GM18526 (cell line): ENCODE measurements around the gene CCDC69.
A peak's percentile ranks its signal among the peaks of the same experiment; 100 is the strongest.

Source experiments
- POLR2A ChIP-seq: IDR thresholded peaks from 3 replicates; pipeline ENCODE4 v1.6.1; 2011; ENCODE audit not compliant: insufficient read length; ENCODE audit errors: extremely low read depth

CCDC69 gene

DNA sequence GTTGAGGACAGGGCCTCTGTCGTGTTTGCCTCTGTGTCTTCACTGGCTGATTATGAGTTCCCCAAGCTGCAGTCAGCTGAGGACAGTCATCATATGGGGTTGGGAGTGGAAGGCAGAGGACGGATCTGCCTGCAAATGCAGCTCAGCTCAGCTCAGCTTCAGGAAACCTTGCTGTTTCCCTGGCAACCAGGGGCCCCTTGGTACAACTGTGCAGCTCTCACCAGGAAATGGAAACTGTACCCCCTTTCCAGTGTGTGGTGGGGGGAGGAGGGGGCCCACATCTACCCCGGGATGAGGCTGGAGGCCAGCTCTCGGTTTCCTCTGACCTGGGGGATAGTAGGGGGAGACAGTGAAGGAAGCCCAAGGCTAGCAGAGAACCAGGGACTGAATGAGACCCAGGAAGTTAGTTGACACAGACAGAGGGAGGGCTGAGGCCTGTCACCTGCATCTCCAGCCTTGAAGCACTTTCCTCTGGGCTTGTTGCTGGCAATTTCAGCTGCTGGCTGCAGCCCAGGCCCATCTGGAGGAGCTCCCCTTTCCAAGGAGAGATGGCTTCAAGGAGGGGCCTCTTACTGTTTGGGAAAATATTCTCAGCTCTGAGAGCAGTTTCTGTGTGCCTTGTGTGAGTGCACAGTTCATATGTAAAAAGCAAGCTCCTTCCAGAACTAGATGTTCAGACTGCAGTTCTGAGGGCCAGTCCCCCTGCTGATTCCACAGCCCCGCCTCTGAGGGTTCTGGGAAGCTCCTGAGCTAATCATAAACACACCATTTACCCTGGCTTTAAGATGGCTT is 73.2 kb downstream of the CCDC69 start:
- TF ChIP-seq POLR2A: peak; percentile 38

DNA sequence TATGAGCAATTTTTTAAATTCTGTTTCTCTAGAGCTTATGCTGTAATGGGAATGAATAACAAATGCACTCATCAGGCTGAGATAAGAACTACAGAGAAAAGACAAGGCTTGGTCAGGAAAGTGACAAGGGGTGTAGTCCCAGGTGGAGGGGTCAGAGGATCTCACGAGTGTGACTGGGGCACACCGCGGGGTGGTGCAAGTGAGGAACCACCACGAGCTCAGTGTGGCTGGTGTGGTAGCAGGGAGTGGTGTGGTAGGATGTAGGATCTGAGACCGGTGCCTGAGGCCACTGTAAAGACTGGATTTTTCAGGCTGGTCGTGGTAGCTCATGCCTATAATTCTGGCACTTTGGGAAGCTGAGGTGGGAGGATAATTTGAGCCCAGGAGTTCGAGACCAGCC is 75.3 kb downstream of the CCDC69 start:
- no peak for TF ChIP-seq POLR2A

DNA sequence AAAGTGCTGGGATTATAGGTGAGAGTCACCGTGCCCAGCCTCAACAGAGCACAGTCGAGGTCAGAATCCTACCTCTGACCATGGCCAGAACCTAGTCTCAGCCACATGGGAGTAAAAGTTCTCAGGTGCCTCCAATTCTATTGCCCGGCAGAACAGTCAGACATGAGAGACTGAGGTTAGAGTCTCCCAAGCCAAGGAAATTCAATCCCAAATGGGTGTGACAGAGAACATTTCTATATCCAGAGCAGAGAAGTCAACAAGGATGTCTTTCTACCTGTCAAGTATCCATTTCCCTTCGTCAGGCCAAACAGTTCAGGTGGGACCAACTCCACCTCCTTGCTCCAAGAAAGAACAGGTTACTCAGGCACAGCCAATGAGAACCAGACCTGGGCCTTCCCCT is 76.9 kb downstream of the CCDC69 start:
- TF ChIP-seq POLR2A: no peak

DNA sequence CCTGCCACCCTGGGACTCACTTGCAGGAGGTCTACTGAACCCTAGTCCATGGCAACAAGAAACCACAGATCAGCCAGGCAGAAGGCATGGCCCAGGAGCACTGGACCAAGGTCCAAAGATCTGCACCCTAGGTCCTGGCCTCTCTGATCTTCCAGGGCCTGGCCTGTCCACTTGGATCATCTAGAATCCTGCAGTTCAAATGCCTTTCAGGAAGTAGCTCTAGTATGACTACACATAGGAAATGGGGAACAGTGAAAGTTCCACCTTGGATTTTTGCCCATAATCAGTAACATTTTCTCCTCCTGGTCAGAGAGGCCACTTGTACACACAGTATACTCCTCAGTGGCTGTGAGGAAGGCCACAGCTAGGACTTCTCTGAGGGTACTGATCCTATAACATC is 77.8 kb downstream of the CCDC69 start:
- no peak for TF ChIP-seq POLR2A

DNA sequence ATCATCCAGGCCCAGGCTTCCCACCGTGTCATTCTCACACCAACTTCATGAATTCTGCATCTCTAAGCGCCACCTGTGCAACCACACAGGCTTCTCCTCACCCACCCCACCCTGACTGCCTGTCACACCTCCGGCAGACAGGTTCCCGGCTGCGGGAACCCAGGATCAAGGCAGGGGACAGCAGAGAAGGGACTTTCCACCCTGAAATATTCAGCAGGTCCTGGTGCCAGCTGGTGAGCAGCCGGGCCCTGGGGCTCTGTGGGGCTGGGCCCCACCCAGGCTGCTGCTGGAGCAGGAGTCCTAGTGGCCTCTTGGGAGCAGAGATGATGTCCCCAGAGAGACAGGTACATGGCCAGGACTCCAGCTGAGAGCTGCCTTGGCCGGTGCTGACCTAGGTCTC is 79.0 kb downstream of the CCDC69 start:
- TF ChIP-seq POLR2A: no peak

DNA sequence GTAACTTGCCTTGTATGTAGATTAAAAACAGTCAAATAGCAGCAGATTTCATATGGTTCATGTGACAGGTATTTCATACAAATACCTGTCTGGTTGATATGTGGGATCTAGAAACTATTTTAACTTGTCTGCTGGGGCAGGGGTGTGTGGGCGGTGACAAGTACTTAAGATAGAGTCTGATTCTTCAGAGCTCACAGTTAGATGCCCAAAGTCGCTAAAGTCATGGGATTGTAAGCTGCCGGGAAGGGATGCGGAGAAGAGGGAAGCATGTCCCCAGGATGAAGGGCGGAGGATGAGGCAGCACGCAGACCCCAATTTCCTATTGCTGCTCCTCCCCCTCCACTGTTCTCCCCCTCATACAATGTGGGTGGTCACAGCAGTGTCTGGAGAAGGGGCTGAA is 79.6 kb downstream of the CCDC69 start:
- TF ChIP-seq POLR2A: no peak

DNA sequence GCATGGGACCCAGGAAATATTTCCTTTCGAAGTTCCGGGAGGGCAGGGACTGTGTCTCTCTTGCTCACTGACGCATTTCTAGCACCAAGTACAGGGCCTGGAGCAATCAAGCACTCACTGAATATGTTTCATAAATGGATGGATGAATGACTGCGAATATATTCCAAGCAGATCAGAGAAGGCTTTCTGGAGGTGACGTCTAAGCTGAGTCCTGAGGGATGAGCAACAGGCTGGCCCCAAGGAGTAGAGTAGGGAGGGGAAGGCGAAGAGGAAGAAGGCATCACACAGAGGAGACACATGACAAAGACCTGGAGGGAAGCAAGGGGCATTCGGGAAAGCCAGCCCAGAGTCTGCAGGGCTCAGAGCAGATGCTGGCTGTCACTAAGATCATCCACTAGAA is 80.2 kb downstream of the CCDC69 start:
- TF ChIP-seq POLR2A: no peak

DNA sequence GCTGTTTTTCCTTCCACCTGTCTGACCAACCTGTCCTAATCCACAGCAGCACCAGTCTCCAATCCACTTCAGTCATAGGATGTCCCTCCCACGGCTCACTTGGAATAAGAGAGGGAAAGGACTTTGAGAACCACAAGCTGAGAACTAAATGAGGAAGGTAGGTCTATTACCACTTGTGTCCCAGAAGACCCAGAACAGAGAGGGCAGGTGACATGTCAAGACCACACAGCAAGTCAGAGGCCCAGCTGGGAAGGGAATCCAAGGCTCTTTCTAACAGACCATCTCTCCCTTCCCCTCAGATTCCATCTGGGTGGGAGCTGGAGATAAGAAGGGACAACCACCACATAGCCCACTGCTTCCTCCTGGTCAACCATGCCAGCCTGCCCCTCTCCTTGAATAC is 81.0 kb downstream of the CCDC69 start:
- TF ChIP-seq POLR2A: no peak

DNA sequence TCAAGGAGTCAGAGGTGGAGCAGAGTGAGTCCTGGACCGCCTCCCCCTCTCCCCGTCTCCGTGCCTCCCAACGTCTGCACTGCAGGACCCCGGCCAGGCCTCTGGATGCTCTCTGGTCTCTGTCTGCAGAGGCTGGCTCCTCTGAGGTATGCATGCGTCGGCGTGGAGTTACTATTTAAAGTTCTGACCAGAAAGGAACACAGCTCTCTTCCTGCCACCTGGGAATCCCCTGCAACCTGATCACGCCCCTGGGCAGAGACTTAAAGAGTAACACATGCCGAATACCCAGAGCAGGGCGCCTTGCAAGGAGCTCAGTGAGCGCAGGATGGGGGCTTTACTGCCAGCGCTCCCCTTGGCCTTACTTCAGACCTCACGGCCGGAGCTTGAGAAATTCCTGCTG is 82.4 kb downstream of the CCDC69 start:
- peak; percentile 55 for TF ChIP-seq POLR2A

DNA sequence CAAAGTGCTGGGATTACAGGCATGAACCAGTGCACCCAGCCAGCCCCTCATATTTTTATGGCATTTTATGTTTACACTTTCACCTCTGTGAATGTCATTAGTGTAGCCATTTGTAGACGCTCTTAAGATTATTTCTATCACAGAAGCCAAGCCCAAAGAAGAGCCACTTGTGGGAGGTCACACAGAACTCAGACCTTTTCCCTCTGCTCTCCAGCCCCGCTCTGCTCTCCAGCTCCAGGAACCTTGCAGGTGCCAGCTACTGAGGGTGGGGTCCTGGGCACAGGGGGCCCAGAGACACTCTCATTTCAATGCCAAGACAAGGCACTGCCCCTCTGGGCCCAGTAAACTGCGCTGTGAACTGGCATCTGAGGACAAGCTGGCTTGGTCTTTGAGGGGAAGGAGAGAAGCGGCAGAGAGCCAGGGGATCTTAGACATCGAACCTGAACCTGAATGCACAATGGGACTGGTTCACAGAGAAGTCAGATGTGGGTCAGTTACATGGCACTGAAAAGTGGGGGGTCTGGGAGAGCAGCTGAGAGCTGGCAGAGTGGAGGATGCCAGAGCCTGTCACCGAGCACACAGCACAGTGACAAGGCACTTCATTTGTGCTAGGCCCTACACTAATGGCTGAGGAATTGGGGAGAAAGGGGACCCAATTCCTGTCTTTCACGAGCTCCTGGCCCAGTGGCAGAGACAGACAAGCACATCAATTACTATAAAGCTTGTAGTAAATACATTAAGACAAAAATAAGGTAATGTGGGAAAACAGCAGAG is 83.0 kb downstream of the CCDC69 start:
- TF ChIP-seq POLR2A: no peak

DNA sequence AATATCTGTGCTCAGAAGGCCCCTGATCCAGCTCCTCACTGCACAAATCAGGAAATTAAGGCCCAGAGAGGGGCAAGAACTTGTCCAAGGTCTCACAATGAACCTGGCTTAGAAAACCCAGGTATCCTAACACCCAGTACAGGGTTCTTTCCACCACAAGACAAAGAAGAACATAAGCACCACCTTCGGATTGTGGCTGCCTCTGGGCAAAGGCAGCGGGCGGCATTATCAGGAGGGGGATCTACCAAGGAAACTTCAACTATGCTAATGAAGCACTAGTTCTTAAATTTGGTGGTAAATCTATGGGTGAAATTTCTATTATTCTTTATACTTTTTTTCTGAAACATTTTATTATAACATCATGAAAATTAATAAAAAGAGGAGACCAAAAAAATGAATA is 84.2 kb downstream of the CCDC69 start:
- TF ChIP-seq POLR2A: no peak

DNA sequence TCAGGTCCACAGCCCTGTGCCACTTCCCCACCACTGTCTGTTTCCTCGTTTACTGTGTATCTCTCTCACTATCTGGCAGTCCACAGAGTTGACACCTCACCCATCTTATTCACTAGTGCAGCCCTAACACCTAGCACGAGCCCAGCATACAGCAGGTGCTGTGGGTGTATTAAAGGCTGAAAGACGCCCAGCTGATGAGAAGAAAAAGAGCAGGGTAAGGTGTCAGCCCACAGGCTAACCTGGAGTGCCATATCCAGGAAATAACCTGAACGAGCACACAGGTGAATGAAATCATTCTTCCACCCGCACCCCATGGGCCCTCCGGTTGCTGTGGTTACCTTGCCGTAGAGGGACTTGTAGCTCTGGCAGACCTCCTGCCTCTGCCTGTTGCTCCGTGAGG is 84.9 kb downstream of the CCDC69 start:
- no peak for TF ChIP-seq POLR2A

DNA sequence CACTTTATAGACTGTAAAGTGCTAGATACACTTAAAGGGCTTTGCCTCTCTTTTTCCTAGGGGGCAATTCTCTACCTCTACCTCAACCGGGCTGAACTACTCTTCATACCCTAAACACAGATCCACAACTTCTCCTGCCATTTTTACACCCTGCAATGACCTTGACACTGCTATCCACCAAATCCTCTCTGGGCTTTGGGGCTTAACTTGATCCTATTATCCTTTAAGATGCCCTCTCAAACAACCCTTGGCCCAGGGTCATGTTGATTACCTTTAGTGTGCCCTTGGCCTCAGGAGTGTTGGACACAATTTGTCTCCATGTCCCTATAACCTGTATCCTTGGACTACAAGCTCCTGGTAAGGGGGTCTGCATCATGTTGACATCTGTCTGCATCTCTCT is 85.8 kb downstream of the CCDC69 start:
- TF ChIP-seq POLR2A: no peak

DNA sequence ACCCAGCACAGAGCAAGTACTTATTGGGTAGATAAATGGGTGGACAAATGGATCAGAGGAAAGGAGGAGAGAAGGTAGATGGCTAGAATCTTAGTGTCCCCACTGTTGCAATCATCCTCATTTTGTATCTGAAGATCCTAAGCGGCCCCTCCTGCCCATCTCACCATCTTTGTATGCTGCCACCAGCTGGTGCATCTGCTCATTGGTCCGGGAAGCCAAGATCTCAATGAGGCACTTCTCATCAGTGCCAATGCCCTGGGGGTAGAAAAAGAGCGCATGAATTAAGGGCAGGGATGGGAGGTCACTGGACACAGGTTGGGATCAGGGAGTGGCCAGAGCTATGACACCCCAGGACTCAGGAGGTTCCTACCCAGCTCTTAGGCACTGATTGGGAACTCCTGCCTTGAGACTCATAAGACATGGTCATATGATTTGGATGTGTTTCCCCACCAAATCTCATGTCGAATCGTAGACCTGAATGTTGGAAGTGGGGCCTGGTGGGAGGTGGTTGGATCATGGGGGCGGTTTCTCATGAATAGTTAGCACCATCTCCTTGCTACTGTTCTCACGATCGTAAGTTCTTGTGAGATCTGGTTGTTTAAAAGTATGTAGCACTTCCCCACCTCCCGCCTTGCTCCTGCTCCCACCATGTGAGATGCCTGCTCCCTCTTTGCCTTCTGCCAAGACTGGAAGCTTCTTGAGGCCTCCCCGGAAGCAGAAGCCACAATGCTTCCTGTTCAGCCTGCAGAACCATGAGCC is 86.6 kb downstream of the CCDC69 start:
- no peak for TF ChIP-seq POLR2A

DNA sequence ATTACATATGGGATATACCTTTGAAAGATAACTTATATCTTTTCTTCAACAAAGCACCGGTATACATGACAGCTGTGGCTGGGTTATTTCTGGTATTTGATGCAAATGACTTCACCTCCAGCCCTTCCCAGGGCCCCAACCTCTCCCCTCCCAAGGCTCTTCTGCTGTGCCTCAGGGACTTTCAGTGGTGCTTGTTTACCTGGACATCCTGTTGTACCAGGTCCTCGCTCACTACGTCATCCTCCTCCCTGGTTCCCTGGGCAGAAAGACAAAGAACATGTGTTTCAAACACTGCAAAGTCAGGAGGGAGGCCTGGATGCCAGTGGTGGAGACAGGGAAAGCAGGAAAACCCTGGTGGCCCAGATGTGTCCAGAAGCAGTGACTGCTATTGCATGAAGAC is 89.7 kb downstream of the CCDC69 start:
- no peak for TF ChIP-seq POLR2A

DNA sequence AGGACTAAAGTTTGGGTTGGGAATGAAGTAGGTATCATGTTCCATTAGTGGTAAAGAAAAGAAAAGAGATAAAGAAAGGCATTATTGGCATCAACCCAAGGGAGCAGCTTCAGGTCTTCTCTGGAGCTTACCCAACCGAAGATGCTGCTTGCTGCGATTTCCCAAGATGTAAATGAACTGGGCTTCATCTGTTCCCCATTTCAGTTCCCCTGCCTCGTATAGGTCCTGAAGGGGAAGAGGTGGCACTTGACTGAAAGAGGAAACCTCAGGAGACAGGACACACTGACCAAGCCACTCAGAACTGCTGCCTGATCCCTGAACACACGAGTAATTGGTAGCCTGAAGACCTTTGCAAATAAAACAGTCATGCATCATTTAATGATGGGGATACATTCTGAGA is 90.9 kb downstream of the CCDC69 start:
- TF ChIP-seq POLR2A: no peak
